DOHH2 (cell line): Measurements from ENCODE around the gene DDX18.

Experiments
- H3F3A ChIP-seq: fragments of 200-600 bp; sonication (generic), shearing (Covaris generic); 2 replicates; pipeline ENCODE4 v1.6.0; 2016; ENCODE audit warnings: antibody characterized with exemption, mild to moderate bottlenecking; ENCODE audit not compliant: control insufficient read depth, insufficient read depth
- H3K27ac ChIP-seq: fragments of 200-600 bp; sonication (generic); 2 replicates; pipeline ENCODE4 v1.5.1; 2014; ENCODE audit warnings: low read depth, mild to moderate bottlenecking, low read length, moderate library complexity
- H3K27me3 ChIP-seq: fragments of 200-600 bp; sonication (generic); 2 replicates; pipeline ENCODE4 v1.6.1; 2014; ENCODE audit warnings: mild to moderate bottlenecking, low read length, mixed read lengths; ENCODE audit not compliant: control insufficient read depth
- H3K36me3 ChIP-seq: fragments of 200-600 bp; sonication (generic); 2 replicates; pipeline ENCODE4 v1.6.1; 2014; ENCODE audit warnings: mild to moderate bottlenecking, low read length, moderate library complexity, mixed read lengths; ENCODE audit not compliant: control insufficient read depth
- H3K4me1 ChIP-seq: fragments of 200-600 bp; sonication (generic); 2 replicates; pipeline ENCODE4 v1.6.1; 2014; ENCODE audit warnings: mild to moderate bottlenecking, low read length, mixed read lengths; ENCODE audit not compliant: control insufficient read depth
- H3K4me2 ChIP-seq: fragments of 200-600 bp; sonication (generic); 2 replicates; pipeline ENCODE4 v1.6.0; 2014; ENCODE audit warnings: mild to moderate bottlenecking, low read length, moderate library complexity
- H3K4me3 ChIP-seq: fragments of 200-600 bp; sonication (generic); 2 replicates; pipeline ENCODE4 v1.5.1; 2014; ENCODE audit warnings: mild to moderate bottlenecking, low read length, mixed read lengths
- H3K79me2 ChIP-seq: fragments of 200-600 bp; sonication (generic); 2 replicates; pipeline ENCODE4 v1.6.1; 2014; ENCODE audit warnings: mild to moderate bottlenecking, low read length, mixed read lengths; ENCODE audit not compliant: control insufficient read depth
- H3K9me2 ChIP-seq: fragments of 200-600 bp; sonication (generic); replicated peaks from 2 replicates; pipeline ENCODE4 v1.6.1; 2014; ENCODE audit warnings: mild to moderate bottlenecking, low read length, mixed read lengths; ENCODE audit not compliant: control insufficient read depth
- H3K9me3 ChIP-seq: fragments of 200-600 bp; sonication (generic); 2 replicates; pipeline ENCODE4 v1.6.1; 2014; ENCODE audit warnings: antibody characterized with exemption, low read length, mixed read lengths; ENCODE audit not compliant: control insufficient read depth, insufficient read depth
- H4K20me1 ChIP-seq: fragments of 200-600 bp; sonication (generic); 2 replicates; pipeline ENCODE4 v1.6.0; 2014; ENCODE audit warnings: low read depth, mild to moderate bottlenecking, antibody characterized with exemption, low read length, moderate library complexity; ENCODE audit not compliant: control insufficient read depth, insufficient read depth
- CTCF ChIP-seq: fragments of 200-600 bp; sonication (generic); IDR thresholded peaks from one replicate; pipeline ENCODE4 v1.5.1; 2014; ENCODE audit warnings: antibody characterized with exemption, mild to moderate bottlenecking, low read depth, low read length; ENCODE audit not compliant: poor library complexity, severe bottlenecking
- EZH2phosphoT487 ChIP-seq: fragments of 200-600 bp; sonication (generic); IDR thresholded peaks from 2 replicates; pipeline ENCODE4 v1.6.1; 2017; ENCODE audit warnings: borderline replicate concordance, mild to moderate bottlenecking, antibody characterized with exemption, low read length, moderate library complexity, mixed read lengths

Gene DDX18

GRCh38 chr2:117835990-117836760 is 21.7 kb downstream of the DDX18 start:
- H3K79me2 ChIP-seq = no peaks in the 10 kb centered on the region
- no peaks in the 10 kb centered on the region for H3K27me3 ChIP-seq
- no peak overlapping the region for H3K4me2 ChIP-seq
- H3F3A ChIP-seq = 0 out of 2 replicates have a peak, but pooled peaks cover 3% of the 10 kb centered on the region
- H3K9me2 ChIP-seq = no peaks in the 10 kb centered on the region
- no peaks in the 10 kb centered on the region for H3K9me3 ChIP-seq
- H3K4me3 ChIP-seq = no peak overlapping the region
- no peaks in the 10 kb centered on the region for H3K4me1 ChIP-seq
- H3K27ac ChIP-seq = no peak overlapping the region
- TF ChIP-seq CTCF (peak; percentile 50), EZH2phosphoT487 (no peak)
- peaks cover 25% of the 10 kb centered on the region for H3K36me3 ChIP-seq
- H4K20me1 ChIP-seq = no peaks in the 10 kb centered on the region

DNA sequence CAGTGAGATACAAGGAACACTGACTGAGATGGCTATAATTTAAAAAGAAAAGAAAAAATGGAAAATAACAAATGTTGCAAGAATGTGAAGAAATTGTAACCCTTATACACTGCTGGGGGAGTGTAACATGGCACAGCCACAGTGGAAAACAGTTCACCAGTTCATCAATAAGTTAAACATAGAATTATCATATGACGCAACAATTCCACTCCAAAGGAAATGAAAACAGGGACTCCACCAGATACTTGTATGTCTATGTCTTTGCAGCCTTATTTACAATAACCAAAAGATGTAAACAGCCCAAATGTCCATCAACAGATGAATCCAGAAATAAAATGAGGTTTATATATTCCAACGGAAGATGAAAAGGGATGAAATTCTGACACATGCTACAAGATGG is 30.8 kb downstream of the DDX18 start:
- TF ChIP-seq CTCF (no peak), EZH2phosphoT487 (no peak)
- Histone ChIP-seq H3K27ac (no peak overlapping the region), H3K4me2 (no peak overlapping the region), H3K27me3 (peaks cover 11% of the 10 kb centered on the region), H3K9me3 (no peaks in the 10 kb centered on the region), H3K79me2 (no peaks in the 10 kb centered on the region), H3K9me2 (no peaks in the 10 kb centered on the region), H3K4me3 (no peak overlapping the region), H3K4me1 (no peaks in the 10 kb centered on the region), H3F3A (no peaks in the 10 kb centered on the region), H3K36me3 (no peaks in the 10 kb centered on the region), H4K20me1 (no peaks in the 10 kb centered on the region)

- H3F3A ChIP-seq = no peaks in the 10 kb centered on the region
- no peak overlapping the region for H3K4me2 ChIP-seq
- no peaks in the 10 kb centered on the region for H3K9me3 ChIP-seq
- no peaks in the 10 kb centered on the region for H3K9me2 ChIP-seq
- H3K4me3 ChIP-seq = no peak overlapping the region
- TF ChIP-seq EZH2phosphoT487 (no peak), CTCF (no peak)
- H3K79me2 ChIP-seq = no peaks in the 10 kb centered on the region
- H4K20me1 ChIP-seq = no peaks in the 10 kb centered on the region
- H3K4me1 ChIP-seq = no peaks in the 10 kb centered on the region
- no peak overlapping the region for H3K27ac ChIP-seq
- no peaks in the 10 kb centered on the region for H3K36me3 ChIP-seq
- H3K27me3 ChIP-seq = peaks cover 37% of the 10 kb centered on the region
Observed at GRCh38 chr2:117850015-117850414, 35.5 kb downstream of the DDX18 start.
